CD14-positive monocyte (primary cell): Measurements from ENCODE around the gene OR5AK2. TPM values are rescaled to one million over a fixed set of nuclear protein-coding genes. Genes with fewer than 3 reads are reported as not detected.
"Not testable (repeated sequence)": the region's sequence is repeated elsewhere in the genome, so short reads cannot be mapped to it uniquely, and the experiment has no call there.

ENCODE experiments used
- DNase-seq, 3 donors: peaks; one replicate each; pipeline ENCODE4 v3.0.0-alpha.2; 2011 to 2022
- H2AFZ ChIP-seq: 2 replicates; pipeline ENCODE4 v1.6.0; 2012; ENCODE audit warnings: mild to moderate bottlenecking, low read depth, low read length, inconsistent platforms; ENCODE audit not compliant: insufficient read depth, poor library complexity, severe bottlenecking
- H3K27ac ChIP-seq, 2 donors: 1 replicate in 1 of 2; 2 replicates in 1 of 2; pipeline ENCODE4 v1.5.1; 2012 to 2013; ENCODE audit warnings: low read length in 2 of 2, control low read depth in 1 of 2, inconsistent platforms in 1 of 2, low read depth in 1 of 2, mild to moderate bottlenecking in 1 of 2
- H3K27me3 ChIP-seq, 2 donors: one replicate each; pipeline versions ENCODE4 v1.6.0 to v1.6.1; 2011 to 2013; ENCODE audit warnings: low read length in 2 of 2; ENCODE audit not compliant: control insufficient read depth in 2 of 2, insufficient read depth in 2 of 2
- H3K36me3 ChIP-seq, 2 donors: replicated peaks in 1 of 2; 1 replicate in 1 of 2; 2 replicates in 1 of 2; pipeline versions ENCODE4 v1.5.1 to v1.6.1; 2012 to 2013; ENCODE audit warnings: low read length in 2 of 2, control low read depth in 1 of 2, inconsistent platforms in 1 of 2, mild to moderate bottlenecking in 1 of 2; ENCODE audit not compliant: insufficient read depth in 2 of 2, control insufficient read depth in 1 of 2
- H3K4me1 ChIP-seq, 2 donors: 1 replicate in 1 of 2; 2 replicates in 1 of 2; pipeline versions ENCODE4 v1.5.1 to v1.6.1; 2012 to 2013; ENCODE audit warnings: low read length in 2 of 2, control low read depth in 1 of 2, inconsistent platforms in 1 of 2, mild to moderate bottlenecking in 1 of 2, moderate library complexity in 1 of 2; ENCODE audit not compliant: insufficient read depth in 2 of 2, control insufficient read depth in 1 of 2
- H3K4me2 ChIP-seq: replicated peaks from 2 replicates; pipeline ENCODE3; 2012; ENCODE audit warnings: low read length, moderate library complexity, mild to moderate bottlenecking; ENCODE audit not compliant: poor library complexity, severe bottlenecking; ENCODE audit errors: extremely low read depth
- H3K4me3 ChIP-seq, 3 experiments: fragments of 200-600 bp in 1 of 3; sonication (generic) in 1 of 3; replicated peaks in 1 of 3; 1 replicate in 2 of 3; 2 replicates in 1 of 3; pipeline ENCODE4 v1.5.1; 2011 to 2013; ENCODE audit warnings: low read length in 3 of 3, mild to moderate bottlenecking in 3 of 3, control low read depth in 2 of 3, low read depth in 2 of 3, inconsistent platforms in 1 of 3, moderate library complexity in 1 of 3
- H3K79me2 ChIP-seq: 2 replicates; pipeline ENCODE4 v1.6.0; 2012; ENCODE audit warnings: mild to moderate bottlenecking, control low read depth, inconsistent platforms, low read length, moderate library complexity; ENCODE audit not compliant: insufficient read depth
- H3K9ac ChIP-seq: 2 replicates; pipeline ENCODE4 v1.6.0; 2017; ENCODE audit warnings: low read length, mild to moderate bottlenecking; ENCODE audit not compliant: insufficient read depth, poor library complexity, severe bottlenecking
- H3K9me3 ChIP-seq, 2 donors: replicated peaks in 1 of 2; 1 replicate in 1 of 2; 2 replicates in 1 of 2; pipeline versions ENCODE4 v1.5.1 to v1.6.1; 2012 to 2013; ENCODE audit warnings: low read length in 2 of 2, control low read depth in 1 of 2; ENCODE audit not compliant: control insufficient read depth in 1 of 2, insufficient read depth in 1 of 2
- H4K20me1 ChIP-seq: 2 replicates; pipeline ENCODE4 v1.6.0; 2012; ENCODE audit warnings: mild to moderate bottlenecking, low read length, control low read depth, moderate library complexity; ENCODE audit not compliant: insufficient read depth
- H3K27ac Mint-ChIP-seq, 7 donors: one replicate each; pipeline ENCODE4 v1.8.0; 2020; ENCODE audit warnings: mild to moderate bottlenecking in 7 of 7, mixed read lengths in 7 of 7, moderate library complexity in 6 of 7, inconsistent platforms in 2 of 7
- H3K27me3 Mint-ChIP-seq, 3 donors: one replicate each; pipeline ENCODE4 v1.8.0; 2021 to 2022; ENCODE audit warnings: low read depth in 3 of 3, mild to moderate bottlenecking in 3 of 3, mixed read lengths in 3 of 3, moderate library complexity in 3 of 3, inconsistent platforms in 1 of 3
- H3K36me3 Mint-ChIP-seq, 2 donors: one replicate each; pipeline ENCODE4 v1.8.0; 2020; ENCODE audit warnings: mixed read lengths in 2 of 2, inconsistent platforms in 1 of 2, mild to moderate bottlenecking in 1 of 2
- H3K4me1 Mint-ChIP-seq: one replicate; pipeline ENCODE4 v1.8.0; 2020; ENCODE audit warnings: mild to moderate bottlenecking, mixed read lengths
- H3K4me3 Mint-ChIP-seq, 2 donors: one replicate each; pipeline ENCODE4 v1.8.0; 2020; ENCODE audit warnings: mild to moderate bottlenecking in 2 of 2, mixed read lengths in 2 of 2, moderate library complexity in 1 of 2
- H3K9me3 Mint-ChIP-seq, 7 donors: one replicate each; pipeline ENCODE4 v1.8.0; 2020 to 2022; ENCODE audit warnings: mixed read lengths in 7 of 7, mild to moderate bottlenecking in 6 of 7, moderate library complexity in 6 of 7, inconsistent platforms in 2 of 7
- WGBS: methylation state at CpG from one replicate; pipeline ENCODE4 v1.1.5; 2013; ENCODE audit warnings: missing lambda C conversion rate; ENCODE audit not compliant: insufficient coverage; 5-methylcytosine and 5-hydroxymethylcytosine counted together
- intact Hi-C, 2 donors: fragments of 100-400 bp; cut with micrococcal nuclease; formaldehyde crosslinking; loops; one replicate each; pipeline versions ENCODE4 v1.15.0 to v1.15.1; 2023
- polyA minus RNA-seq: library from RNA; depleted of rRNA, polyadenylated mRNA; stranded (reverse); fragments of >200 nt; gene quantifications from 2 replicates; pipeline ENCODE4 v1.2.3, GENCODE V29; 2012
- polyA plus RNA-seq, 3 donors: library from polyadenylated mRNA; depleted of rRNA in 1 of 3; unstranded in 2 of 3; stranded (reverse) in 1 of 3; fragments of 300-500 nt in 2 of 3; fragments of >200 nt in 1 of 3; fragmentation: Illumina TruSeq in 2 of 3; gene quantifications; 1 replicate in 2 of 3; 2 replicates in 1 of 3; pipeline ENCODE4 v1.2.3, GENCODE V29; 2012 to 2021
- total RNA-seq, 12 experiments: library from RNA in 1 of 12; stranded (reverse) in 1 of 12; fragments of 120-200 nt in 1 of 12; gene quantifications; one replicate each; pipeline ENCODE4 v1.2.4 and lab custom pipeline; 2013 to 2026; ENCODE audit warnings: mixed read lengths in 6 of 12, inconsistent platforms in 1 of 12
- TF ChIP-seq, protein P1 (sequence below): fragments of 200-600 bp; IDR thresholded peaks from one replicate; pipeline ENCODE4 v1.8.0; 2022; ENCODE audit warnings: antibody characterized with exemption, mild to moderate bottlenecking

OR5AK2 gene, protein sequence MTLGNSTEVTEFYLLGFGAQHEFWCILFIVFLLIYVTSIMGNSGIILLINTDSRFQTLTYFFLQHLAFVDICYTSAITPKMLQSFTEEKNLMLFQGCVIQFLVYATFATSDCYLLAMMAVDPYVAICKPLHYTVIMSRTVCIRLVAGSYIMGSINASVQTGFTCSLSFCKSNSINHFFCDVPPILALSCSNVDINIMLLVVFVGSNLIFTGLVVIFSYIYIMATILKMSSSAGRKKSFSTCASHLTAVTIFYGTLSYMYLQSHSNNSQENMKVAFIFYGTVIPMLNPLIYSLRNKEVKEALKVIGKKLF
- total RNA-seq (2013) = not detected
- polyA plus RNA-seq (not detected), polyA minus RNA-seq (not detected in 2 replicates), total RNA-seq (lab: John Stamatoyannopoulos, UW) (0 to 0.35 (median 0) reads per million in 11 experiments)

DNA sequence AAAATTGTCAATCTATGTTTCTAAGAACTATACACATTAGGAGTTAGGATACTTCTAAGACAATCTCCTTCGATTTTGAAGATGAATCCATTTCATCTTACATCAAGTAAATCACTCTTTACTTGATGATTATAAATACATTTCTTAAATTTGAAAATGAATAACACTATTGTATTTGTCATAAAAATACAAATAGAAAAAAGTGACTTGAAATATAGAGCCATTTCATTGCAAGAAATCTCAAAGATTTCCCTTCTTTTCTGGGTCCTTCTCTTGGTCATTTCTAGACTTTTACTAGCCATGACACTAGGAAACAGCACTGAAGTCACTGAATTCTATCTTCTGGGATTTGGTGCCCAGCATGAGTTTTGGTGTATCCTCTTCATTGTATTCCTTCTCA lies at the start of gene OR5AK2:
OR5AK2 (plus strand) TSS at position 301 of the 400 bp plus-strand sequence; CDS start at position 301, 0 bp downstream.
- Histone ChIP-seq H3K36me3 (no peaks in the 10 kb centered on the region), H4K20me1 (no peaks in the 10 kb centered on the region), H3K4me2 (no peak within 1 kb of the TSS), H2AFZ (no peak within 1 kb of the TSS), H3K27ac (no peak within 1 kb of the TSS), H3K9ac (no peak within 1 kb of the TSS), H3K27me3 (no peaks in the 10 kb centered on the region), H3K9me3 (peaks cover 0 to 2% of the 10 kb centered on the region in 2 donors), H3K4me1 (no peaks in the 10 kb centered on the region), H3K79me2 (no peaks in the 10 kb centered on the region), H3K4me3 (no peak within 1 kb of the TSS)
- H3K4me3 Mint-ChIP-seq = no peak within 1 kb of the TSS
- no peaks in the 10 kb centered on the region for H3K4me1 Mint-ChIP-seq
- WGBS = no CpG with 5 or more reads among the region's 1 CpG
- no peaks in the 10 kb centered on the region for H3K36me3 Mint-ChIP-seq
- no peak for DNase-seq
- intact Hi-C loops = no loop called here
- H3K27ac Mint-ChIP-seq = no peak within 1 kb of the TSS
- TF ChIP-seq, protein P1, sequence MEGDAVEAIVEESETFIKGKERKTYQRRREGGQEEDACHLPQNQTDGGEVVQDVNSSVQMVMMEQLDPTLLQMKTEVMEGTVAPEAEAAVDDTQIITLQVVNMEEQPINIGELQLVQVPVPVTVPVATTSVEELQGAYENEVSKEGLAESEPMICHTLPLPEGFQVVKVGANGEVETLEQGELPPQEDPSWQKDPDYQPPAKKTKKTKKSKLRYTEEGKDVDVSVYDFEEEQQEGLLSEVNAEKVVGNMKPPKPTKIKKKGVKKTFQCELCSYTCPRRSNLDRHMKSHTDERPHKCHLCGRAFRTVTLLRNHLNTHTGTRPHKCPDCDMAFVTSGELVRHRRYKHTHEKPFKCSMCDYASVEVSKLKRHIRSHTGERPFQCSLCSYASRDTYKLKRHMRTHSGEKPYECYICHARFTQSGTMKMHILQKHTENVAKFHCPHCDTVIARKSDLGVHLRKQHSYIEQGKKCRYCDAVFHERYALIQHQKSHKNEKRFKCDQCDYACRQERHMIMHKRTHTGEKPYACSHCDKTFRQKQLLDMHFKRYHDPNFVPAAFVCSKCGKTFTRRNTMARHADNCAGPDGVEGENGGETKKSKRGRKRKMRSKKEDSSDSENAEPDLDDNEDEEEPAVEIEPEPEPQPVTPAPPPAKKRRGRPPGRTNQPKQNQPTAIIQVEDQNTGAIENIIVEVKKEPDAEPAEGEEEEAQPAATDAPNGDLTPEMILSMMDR = no peak
- peaks cover 0 to 3% (median 1%) of the 10 kb centered on the region in 3 donors for H3K27me3 Mint-ChIP-seq
- H3K9me3 Mint-ChIP-seq = peaks cover 0 to 3% (median 0%) of the 10 kb centered on the region in 7 donors

GRCh38 chr11:56945526-56945925 lies 43.2 kb upstream of the OR5AK2 start:
- peaks cover 12 to 38% (median 20%) of the 10 kb centered on the region in 7 donors for H3K9me3 Mint-ChIP-seq
- H4K20me1 ChIP-seq, H3K4me3 ChIP-seq, DNase-seq, H2AFZ ChIP-seq, H3K36me3 ChIP-seq, H3K36me3 Mint-ChIP-seq, H3K79me2 ChIP-seq, H3K4me1 Mint-ChIP-seq, H3K4me3 Mint-ChIP-seq, H3K27me3 ChIP-seq, H3K27me3 Mint-ChIP-seq, intact Hi-C loops, H3K4me1 ChIP-seq, H3K27ac Mint-ChIP-seq, H3K9ac ChIP-seq, H3K4me2 ChIP-seq, H3K27ac ChIP-seq: not testable (repeated sequence)
- peaks cover 11 to 15% of the 10 kb centered on the region in 2 donors for H3K9me3 ChIP-seq
- 88% methylated on average over 8 of the region's 8 CpGs for WGBS
